GM12878 (cell line): Measurements from ENCODE around the gene SMIM44. TPM values are rescaled to one million over a fixed set of nuclear protein-coding genes. Genes with fewer than 3 reads are reported as not detected.

ENCODE experiments used
- ATAC-seq: fragments of 200-7000 bp; cut with Tn5 transposase; 3 replicates; pipeline ENCODE4 v1.9.1; 2020; ENCODE audit warnings: mild to moderate bottlenecking, moderate library complexity
- BruUV-seq: library from RNA; stranded (reverse); fragments of 400-500 nt; replicated peaks from 2 replicates; lab custom pipeline; 2021; lab: Mats Ljungman, UMichigan
- CTCF ChIA-PET: fragments of 300-600 bp; sonication (Branson Sonifier 250); formaldehyde crosslinking; extraction: SDS; loops from one replicate; lab custom pipeline; 2021; ENCODE audit warnings: inconsistent platforms; lab: Yijun Ruan, JAX
- POLR2A ChIA-PET: fragments of 350-600 bp; formaldehyde crosslinking; extraction: SDS; loops from one replicate; lab custom pipeline; 2021; ENCODE audit warnings: inconsistent platforms; lab: Charles Lee
- RAD21 ChIA-PET: fragments of 300-600 bp; sonication (Branson Sonifier 250); formaldehyde crosslinking; loops from one replicate; lab custom pipeline; 2023; ENCODE audit warnings: antibody characterized with exemption; ENCODE audit not compliant: unreplicated experiment; lab: Charles Lee
- SMC1A ChIA-PET: fragments of 300-600 bp; sonication (Branson Sonifier 250); formaldehyde crosslinking; loops from one replicate; lab custom pipeline; 2023; ENCODE audit not compliant: unreplicated experiment, uncharacterized antibody; lab: Charles Lee
- DNase-seq: peaks from one replicate; pipeline ENCODE4 v3.0.0-alpha.2; 2011; ENCODE audit warnings: low read depth, low spot score
- FAIRE-seq: peaks from 3 replicates; lab custom pipeline; 2011; peaks lifted over from hg19 to GRCh38; lab: Jason Lieb, UNC
- H2AFZ ChIP-seq: 2 replicates; pipeline ENCODE4 v1.6.0; 2011; ENCODE audit warnings: low read depth, low read length, control low read depth; ENCODE audit not compliant: control insufficient read depth
- H3K27ac ChIP-seq: 2 replicates; pipeline ENCODE4 v1.5.1; 2011; ENCODE audit warnings: control low read depth; ENCODE audit not compliant: control insufficient read depth, insufficient read depth
- H3K27me3 ChIP-seq, 2 experiments: replicated peaks in 1 of 2; 2 replicates each; pipeline versions ENCODE4 v1.6.0 to v1.6.1; 2011; ENCODE audit warnings: low read length in 1 of 2; ENCODE audit not compliant: control insufficient read depth in 2 of 2, insufficient read depth in 2 of 2
- H3K36me3 ChIP-seq, 2 experiments: 2 replicates each; pipeline ENCODE4 v1.5.1; 2011; ENCODE audit warnings: low read length in 1 of 2; ENCODE audit not compliant: control insufficient read depth in 2 of 2, insufficient read depth in 2 of 2
- H3K4me1 ChIP-seq: 2 replicates; pipeline ENCODE4 v1.6.1; 2011; ENCODE audit warnings: mild to moderate bottlenecking, low read length, moderate library complexity, mixed read lengths; ENCODE audit not compliant: control insufficient read depth, insufficient read depth
- H3K4me2 ChIP-seq: 2 replicates; pipeline ENCODE4 v1.6.0; 2011; ENCODE audit warnings: control low read depth; ENCODE audit not compliant: control insufficient read depth, insufficient read depth
- H3K4me3 ChIP-seq: fragments of 200-600 bp; sonication (generic); 2 replicates; pipeline ENCODE4 v1.5.1; 2016
- H3K79me2 ChIP-seq: 2 replicates; pipeline ENCODE4 v1.6.0; 2011; ENCODE audit warnings: low read length; ENCODE audit not compliant: control insufficient read depth, insufficient read depth
- H3K9ac ChIP-seq: 2 replicates; pipeline ENCODE4 v1.8.0; 2011; ENCODE audit warnings: low read length, control low read depth, mixed read lengths; ENCODE audit not compliant: control insufficient read depth, insufficient read depth
- H3K9me3 ChIP-seq: replicated peaks from 3 replicates; pipeline ENCODE4 v1.5.1; 2011; ENCODE audit warnings: mild to moderate bottlenecking, low read length; ENCODE audit not compliant: control insufficient read depth, insufficient read depth
- H4K20me1 ChIP-seq: 2 replicates; pipeline ENCODE4 v1.6.0; 2011; ENCODE audit not compliant: control insufficient read depth, insufficient read depth
- ATF2 ChIP-seq: IDR thresholded peaks from 2 replicates; pipeline ENCODE4 v1.6.1; 2012; ENCODE audit warnings: low read length, inconsistent platforms
- CBX3 ChIP-seq: fragments of 200-600 bp; sonication (generic); IDR thresholded peaks from 2 replicates; pipeline ENCODE4 v1.6.1; 2016; ENCODE audit warnings: low read depth, borderline replicate concordance
- CBX5 ChIP-seq: sonication (generic); IDR thresholded peaks from 2 replicates; pipeline ENCODE4 v1.6.1; 2016; ENCODE audit warnings: low read depth, moderate library complexity, mild to moderate bottlenecking, inconsistent platforms
- CHD1 ChIP-seq: IDR thresholded peaks from 2 replicates; pipeline ENCODE4 v1.6.1; 2012; ENCODE audit warnings: low read depth, low read length, improper control_type of control experiment
- IKZF1 ChIP-seq: fragments of 450-650 bp; conservative IDR thresholded peaks from 2 replicates; pipeline ENCODE4 v1.6.1; 2017; ENCODE audit warnings: antibody characterized with exemption, mild to moderate bottlenecking
- KDM1A ChIP-seq: fragments of 200-600 bp; sonication (generic); IDR thresholded peaks from 2 replicates; pipeline ENCODE4 v1.6.1; 2016; ENCODE audit warnings: borderline replicate concordance
- NFYB ChIP-seq: IDR thresholded peaks from 2 replicates; pipeline ENCODE4 v1.6.1; 2011; ENCODE audit warnings: low read depth, mild to moderate bottlenecking, low read length, improper control_type of control experiment, moderate library complexity; ENCODE audit not compliant: insufficient read depth
- SIN3A ChIP-seq: IDR thresholded peaks from 2 replicates; pipeline ENCODE4 v1.6.1; 2012; ENCODE audit warnings: low read depth, low read length, improper control_type of control experiment
- SIX5 ChIP-seq: IDR thresholded peaks from 2 replicates; pipeline ENCODE4 v1.6.1; 2011; ENCODE audit warnings: mild to moderate bottlenecking, low read depth, low read length, moderate library complexity; ENCODE audit not compliant: severe bottlenecking
- SREBF2 ChIP-seq: IDR thresholded peaks from 2 replicates; pipeline ENCODE4 v1.6.1; 2012; ENCODE audit warnings: mild to moderate bottlenecking, low read length
- TBL1XR1 ChIP-seq: IDR thresholded peaks from 2 replicates; pipeline ENCODE4 v1.6.1; 2012; ENCODE audit warnings: low read depth, low read length, improper control_type of control experiment
- WRNIP1 ChIP-seq: IDR thresholded peaks from 2 replicates; pipeline ENCODE4 v1.6.1; 2011; ENCODE audit warnings: low read depth, low read length, improper control_type of control experiment, borderline replicate concordance
- ZBTB33 ChIP-seq: fragments of 450-650 bp; IDR thresholded peaks from 2 replicates; pipeline ENCODE4 v1.6.1; 2017; ENCODE audit warnings: mild to moderate bottlenecking
- ZBTB40 ChIP-seq: fragments of 450-650 bp; IDR thresholded peaks from 2 replicates; pipeline ENCODE4 v1.6.1; 2016; ENCODE audit warnings: mild to moderate bottlenecking, moderate library complexity, borderline replicate concordance
- ZNF622 ChIP-seq: fragments of 450-650 bp; IDR thresholded peaks from 2 replicates; pipeline ENCODE4 v1.6.1; 2017; ENCODE audit warnings: mild to moderate bottlenecking, inconsistent platforms
- WGBS: methylation state at CpG from one replicate; pipeline ENCODE4 v1.1.6; 2016; ENCODE audit warnings: low lambda C conversion rate; ENCODE audit not compliant: insufficient replicate concordance, insufficient coverage; ENCODE audit errors: missing lambda C conversion rate; 5-methylcytosine and 5-hydroxymethylcytosine counted together
- in situ Hi-C: fragments of 300-500 bp; cut with MboI; formaldehyde crosslinking; loops from 9 replicates; pipeline ENCODE4 v1.14.3; 2018; ENCODE audit warnings: mixed read lengths
- intact Hi-C: fragments of 100-400 bp; cut with micrococcal nuclease; formaldehyde crosslinking; loops from one replicate; pipeline ENCODE4 v1.14.2; 2022; ENCODE audit not compliant: unreplicated experiment
- polyA plus RNA-seq, 11 experiments: library from polyadenylated mRNA; depleted of rRNA in 4 of 11; unstranded in 6 of 11; stranded (reverse) in 5 of 11; fragments of >200 nt; fragmentation: Nextera tagmentation in 4 of 11; fragmentation: Illumina TruSeq in 1 of 11; extraction: Ambion mirVana in 4 of 11; extraction: Trizol in 1 of 11; gene quantifications; 1 replicate in 1 of 11; 2 replicates in 10 of 11; pipeline versions ENCODE4 v1.2.1 to v1.2.3, GENCODE V29; 2011 to 2016; ENCODE audit warnings: inconsistent platforms in 2 of 11, missing spikeins in 2 of 11, low read depth in 1 of 11
- total RNA-seq, 4 experiments: library from RNA; depleted of rRNA in 3 of 4; stranded (reverse); fragments of >200 nt in 3 of 4; fragmentation: Illumina TruSeq in 1 of 4; extraction: Trizol in 1 of 4; gene quantifications; 2 replicates each; pipeline versions ENCODE4 v1.2.1 to v1.2.3, GENCODE V29; 2013 to 2021

The SMIM44 gene
- total and polyA plus RNA-seq, 10 of the 15 experiments (the other 5 are each of a cell fraction or from before 2014, with no cell fraction given): not detected

- TF ChIP-seq ZBTB40: no peak
- TF ChIP-seq TBL1XR1: no peak
Observed at GRCh38 chr19:3454656-3455392, 28.4 kb downstream of the SMIM44 start (continued).

- BruUV-seq: no TSS peak
- ATAC-seq (no peak), DNase-seq (no peak), FAIRE-seq (no peak)
- ChIA-PET POLR2A (no interaction called here), CTCF (no interaction called here), SMC1A (no interaction called here), RAD21 (no interaction called here)
- no peaks in the 10 kb centered on the region for H3K9me3 ChIP-seq
- H3K9ac ChIP-seq: no peak overlapping the region
- no peak overlapping the region for H3K27ac ChIP-seq
- in situ Hi-C loops: no loop called here
- no peaks in the 10 kb centered on the region for H4K20me1 ChIP-seq
- 93% methylated on average over 21 of the region's 25 CpGs for WGBS
- H2AFZ ChIP-seq: no peak overlapping the region
- no peak overlapping the region for H3K4me3 ChIP-seq
- peaks cover 12 to 34% of the 10 kb centered on the region in 2 experiments; a peak in 3 of 4 replicates for H3K36me3 ChIP-seq
- H3K27me3 ChIP-seq: no peaks in the 10 kb centered on the region
- H3K4me2 ChIP-seq: no peak overlapping the region
- intact Hi-C loops: no loop called here
- no peaks in the 10 kb centered on the region for H3K79me2 ChIP-seq
- no peaks in the 10 kb centered on the region for H3K4me1 ChIP-seq
- TF ChIP-seq CBX3 (no peak), WRNIP1 (no peak), CHD1 (no peak), CBX5 (no peak), ZNF622 (no peak), IKZF1 (no peak), SIX5 (no peak), ATF2 (no peak), KDM1A (no peak), SREBF2 (no peak), SIN3A (no peak), NFYB (no peak), ZBTB33 (no peak)
Observed at GRCh38 chr19:3453840-3454239, 29.4 kb downstream of the SMIM44 start.
